ENCODE data around the gene CREB3L2.

The CREB3L2 gene

GRCh38 chr7:137956183-137956582 lies 45.7 kb downstream of the CREB3L2 start:
- TF ChIP-seq CTCF (IDR thresholded peaks at IDR 0.05; ENCODE audit: low read depth, low read length), result no peak
- no peak overlapping the region for H3K4me3 ChIP-seq (ENCODE audit: low read depth, low read length)

- no peak overlapping the region for H3K4me3 ChIP-seq (ENCODE audit: low read depth, low read length)
- no peak for TF ChIP-seq CTCF (IDR thresholded peaks at IDR 0.05; ENCODE audit: low read depth, low read length)
Observed at GRCh38 chr7:137954614-137955013, 47.3 kb downstream of the CREB3L2 start.

- TF ChIP-seq CTCF (IDR thresholded peaks at IDR 0.05; ENCODE audit: low read depth, low read length), result no peak
- H3K4me3 ChIP-seq (ENCODE audit: low read depth, low read length), result peak overlapping the region; percentile 7; the same call in 1 of the 2 replicates
Observed at GRCh38 chr7:137953665-137954470, 48.0 kb downstream of the CREB3L2 start.

- H3K4me3 ChIP-seq (ENCODE audit: low read depth, low read length), result peak overlapping the region; percentile 7; the same call in 1 of the 2 replicates
- no peak for TF ChIP-seq CTCF (IDR thresholded peaks at IDR 0.05; ENCODE audit: low read depth, low read length)
Observed at GRCh38 chr7:137953043-137953664, 48.7 kb downstream of the CREB3L2 start.

- TF ChIP-seq CTCF (IDR thresholded peaks at IDR 0.05; ENCODE audit: low read depth, low read length), result no peak
- no peak overlapping the region for H3K4me3 ChIP-seq (ENCODE audit: low read depth, low read length)
Observed at GRCh38 chr7:137952426-137952805, 49.5 kb downstream of the CREB3L2 start.

- H3K4me3 ChIP-seq (ENCODE audit: low read depth, low read length), result no peak overlapping the region
- no peak for TF ChIP-seq CTCF (IDR thresholded peaks at IDR 0.05; ENCODE audit: low read depth, low read length)
Observed at GRCh38 chr7:137951700-137952425, 50.0 kb downstream of the CREB3L2 start.

GRCh38 chr7:137950967-137951366 lies 50.9 kb downstream of the CREB3L2 start:
- no peak overlapping the region for H3K4me3 ChIP-seq (ENCODE audit: low read depth, low read length)
- TF ChIP-seq CTCF (IDR thresholded peaks at IDR 0.05; ENCODE audit: low read depth, low read length), result no peak
